Tibial nerve (tissue), 4 donors: Measurements from ENCODE around the gene IQCM.

ENCODE experiments used
- CTCF ChIP-seq, 5 experiments: fragments of 200-600 bp in 3 of 5; fragments of 450-650 bp in 2 of 5; sonication (generic) in 3 of 5; IDR thresholded peaks; one replicate each; pipeline ENCODE4 v1.5.1; 2016 to 2019; ENCODE audit warnings: antibody characterized with exemption in 5 of 5, mild to moderate bottlenecking in 3 of 5, moderate library complexity in 2 of 5
- EP300 ChIP-seq, 2 donors: sonication (generic); formaldehyde crosslinking; IDR thresholded peaks; one replicate each; pipeline ENCODE4 v1.6.1; 2017; ENCODE audit warnings: antibody characterized with exemption in 2 of 2, mild to moderate bottlenecking in 1 of 2
- POLR2A ChIP-seq, 2 donors: fragments of 450-650 bp; IDR thresholded peaks; one replicate each; pipeline ENCODE4 v1.6.1; 2017; ENCODE audit warnings: antibody characterized with exemption in 2 of 2, mild to moderate bottlenecking in 2 of 2, moderate library complexity in 2 of 2

DNA sequence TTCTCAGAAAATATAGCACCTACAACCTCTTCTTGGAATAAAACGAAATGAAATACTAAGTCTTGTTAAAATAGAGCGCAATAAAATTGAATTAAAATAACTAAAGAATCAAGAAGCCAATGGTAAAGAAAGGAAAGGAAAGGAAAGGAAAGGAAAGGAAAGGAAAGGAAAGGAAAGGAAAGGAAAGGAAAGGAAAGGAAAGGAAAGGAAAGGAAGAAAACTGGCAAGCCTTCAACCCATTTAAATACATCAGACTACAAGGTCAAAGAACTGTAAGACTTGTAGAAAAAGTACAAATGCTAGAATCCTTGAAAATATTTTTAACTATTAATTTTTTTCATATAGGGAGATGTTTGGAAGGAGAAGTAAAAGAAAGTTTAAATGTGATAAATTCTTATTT is 372.1 kb downstream of the IQCM start:
- no peak for TF ChIP-seq CTCF (IDR thresholded peaks at IDR 0.05)
- TF ChIP-seq POLR2A (IDR thresholded peaks at IDR 0.05): no peak
- TF ChIP-seq EP300 (IDR thresholded peaks at IDR 0.05): no peak
